Germinal center (tissue), 1 donor: Measurements from ENCODE around the gene FBXW4.
A peak's percentile ranks its signal among the peaks of the same experiment; 100 is the strongest.
"Not testable (repeated sequence)": the region's sequence is repeated elsewhere in the genome, so short reads cannot be mapped to it uniquely, and the experiment has no call there.

ENCODE experiments used
- DNase-seq: peaks from one replicate; pipeline ENCODE4 v3.0.0; 2012; ENCODE audit warnings: mixed read lengths, low spot score

Gene FBXW4

DNA sequence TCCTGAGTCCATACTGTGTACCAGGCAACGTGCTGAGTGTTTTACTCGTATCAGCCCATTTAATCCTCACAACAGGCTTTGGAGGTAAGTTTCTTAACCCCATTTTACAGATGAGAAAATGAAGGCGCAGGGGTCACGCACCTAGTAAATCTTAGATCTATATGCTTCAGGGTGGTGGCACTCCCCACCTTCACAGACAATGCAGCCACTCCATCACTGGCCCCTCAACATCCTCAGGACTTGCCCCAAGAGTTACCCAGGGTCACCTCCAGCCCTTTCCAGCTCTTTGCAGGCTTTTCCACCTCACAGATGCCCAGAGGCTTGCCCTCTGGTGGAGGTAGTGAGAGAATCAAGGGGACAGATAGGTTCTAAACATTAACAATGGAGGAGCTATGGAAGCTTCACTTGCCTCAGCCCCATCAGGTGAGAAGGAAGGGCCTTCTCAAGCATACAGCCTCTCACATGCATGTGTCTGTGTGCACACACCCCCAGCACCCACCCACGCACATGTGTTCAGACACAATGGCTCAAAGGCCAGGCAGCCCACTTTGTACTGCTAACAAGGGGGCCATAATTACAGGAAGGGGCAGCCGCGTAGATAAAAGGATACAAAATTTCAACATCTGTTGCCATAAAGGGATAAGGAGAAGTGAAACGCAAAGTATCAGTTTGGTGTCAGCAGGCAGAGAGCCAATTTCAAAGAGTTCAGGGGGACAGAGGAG lies 77.7 kb downstream of the FBXW4 start:
- peak; percentile 53 for DNase-seq

DNA sequence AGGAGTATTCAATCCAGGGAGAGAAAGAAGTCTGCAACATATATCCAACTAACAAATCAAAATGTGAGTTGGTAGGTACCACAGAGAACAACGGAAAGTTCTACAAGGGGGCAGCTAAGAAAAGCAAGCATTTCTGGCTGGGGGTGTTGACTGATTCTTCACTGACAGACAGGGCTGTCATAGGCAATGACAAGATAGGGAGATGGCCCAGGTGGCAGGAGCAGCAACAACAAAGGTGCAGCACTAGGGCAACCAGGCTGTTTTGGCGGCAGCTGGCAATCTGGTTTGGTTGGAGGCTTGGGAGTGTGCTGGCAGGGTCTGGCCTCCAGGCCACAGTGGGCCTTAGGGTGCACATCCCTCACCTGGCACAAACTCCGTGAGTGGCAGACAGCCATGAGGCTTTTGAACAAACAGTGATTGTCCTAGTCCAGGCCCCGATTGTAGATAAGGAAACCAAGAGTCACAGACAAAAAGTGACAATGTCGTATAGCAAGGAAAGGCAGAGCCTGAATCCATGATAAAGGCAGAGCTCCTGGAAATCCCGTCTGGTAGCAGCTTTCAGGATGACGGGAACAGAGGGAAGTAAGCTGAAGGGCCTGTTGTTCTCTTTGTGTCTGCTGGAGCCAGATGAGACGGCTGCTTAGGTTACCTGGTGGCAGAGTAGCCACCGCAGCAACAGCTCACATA lies 78.4 kb downstream of the FBXW4 start:
- no peak for DNase-seq

DNA sequence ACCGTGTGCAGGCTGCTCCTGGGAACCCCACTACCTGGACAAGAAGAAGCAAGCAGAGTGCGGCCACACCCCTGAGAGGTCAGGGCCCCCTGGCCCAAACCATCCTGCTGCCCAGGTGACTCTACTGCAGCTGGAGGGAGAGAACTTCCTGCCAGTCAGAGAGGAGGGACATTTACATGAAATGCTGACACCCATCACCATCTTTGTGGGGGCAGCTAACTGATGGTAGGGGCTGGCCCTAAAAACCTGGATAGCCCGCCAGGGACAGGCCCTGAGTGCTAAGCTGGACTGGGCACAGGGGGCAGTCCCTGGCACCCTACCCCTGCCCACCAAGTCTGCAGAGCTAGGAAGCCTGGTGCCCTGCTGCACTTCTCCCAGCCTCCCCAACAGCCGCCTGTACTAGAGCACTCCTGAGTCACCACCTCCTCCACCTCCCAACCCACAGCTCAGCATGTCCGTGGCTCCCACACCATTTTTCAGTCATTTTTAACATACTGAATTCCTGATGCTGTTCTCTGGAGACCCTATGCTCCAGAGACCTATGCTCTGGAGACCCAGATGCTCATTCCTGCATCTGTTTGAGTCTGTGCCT lies 79.3 kb downstream of the FBXW4 start:
- DNase-seq = no peak

DNA sequence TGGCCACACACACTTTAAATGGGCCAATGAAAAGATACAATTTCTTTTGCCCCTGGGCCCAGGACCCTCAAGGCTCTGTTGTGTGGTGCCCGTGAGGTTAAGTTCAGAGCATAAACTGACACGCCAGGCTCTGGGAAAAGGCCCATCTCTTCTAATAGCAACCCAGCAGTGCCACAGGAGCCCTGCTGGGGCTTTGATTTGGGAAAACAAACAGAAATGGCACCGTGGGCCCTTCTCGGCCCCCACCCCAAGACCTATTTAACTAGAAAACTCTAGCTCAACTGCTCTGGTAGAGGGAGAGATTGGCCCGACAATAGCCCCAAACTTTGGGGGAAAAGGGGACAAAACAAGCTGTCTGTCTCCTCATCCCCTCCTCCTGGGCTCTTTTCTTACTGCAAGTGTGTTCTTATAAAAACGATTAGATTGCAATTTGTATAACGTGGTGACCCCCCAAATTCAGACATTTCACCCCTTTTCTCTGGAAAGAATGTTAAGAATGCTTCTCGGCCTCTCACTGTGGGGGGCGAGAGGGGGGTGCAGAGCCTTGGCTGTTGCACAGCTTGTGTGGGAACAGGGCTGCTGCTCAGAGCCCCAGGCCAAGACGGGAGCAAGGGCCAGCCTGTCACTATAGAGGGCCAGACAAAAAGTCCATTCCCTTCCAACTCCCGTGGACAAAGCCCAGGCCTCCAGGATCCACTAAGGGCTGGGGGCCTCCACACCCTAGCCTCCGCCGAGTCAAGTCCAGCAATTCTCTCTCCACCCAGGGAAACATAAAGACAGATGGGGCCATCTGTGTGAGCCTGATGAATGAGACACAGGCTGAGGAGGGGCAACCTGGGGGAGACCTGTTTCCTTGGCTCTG lies 80.1 kb downstream of the FBXW4 start:
- no peak for DNase-seq

DNA sequence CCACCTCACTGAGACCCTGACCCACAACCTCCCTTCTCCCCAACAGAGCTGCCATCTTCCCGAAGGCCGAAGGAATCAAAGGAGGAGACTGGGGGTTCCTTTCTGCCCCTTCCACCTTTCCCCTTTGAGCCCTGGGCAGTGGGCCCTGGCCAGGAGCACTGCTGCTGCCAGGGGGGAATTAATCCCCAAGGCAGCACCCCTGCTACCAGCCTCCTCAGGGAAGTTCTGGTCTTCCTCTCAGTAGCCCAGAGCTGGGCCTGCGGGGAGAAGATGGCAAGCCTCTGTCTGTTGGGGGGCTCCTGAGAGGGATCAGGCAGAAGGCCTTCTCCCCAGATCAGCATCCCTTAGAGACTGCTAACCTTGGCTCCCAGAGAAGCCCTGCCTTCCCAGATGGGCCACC lies 81.3 kb downstream of the FBXW4 start:
- DNase-seq = no peak

DNA sequence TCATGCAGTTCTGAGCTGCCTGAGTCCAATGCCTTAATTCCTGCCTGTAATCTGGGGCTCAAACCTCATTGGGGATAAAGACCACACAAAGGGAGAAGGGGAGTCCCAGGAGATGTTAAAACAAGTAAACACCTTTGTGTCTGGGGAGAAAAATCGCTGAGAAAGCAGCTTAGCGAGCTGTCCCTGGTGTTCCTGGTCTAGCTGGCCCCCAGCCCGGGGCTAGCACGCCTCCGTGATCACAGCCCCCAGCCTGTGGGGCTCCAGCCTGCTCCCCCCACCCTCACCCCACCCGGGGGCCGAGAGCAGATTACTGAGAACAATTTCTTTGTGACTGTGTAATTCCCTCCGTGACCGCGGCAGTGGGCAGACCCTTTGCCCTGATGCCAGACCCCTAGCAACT lies 82.1 kb downstream of the FBXW4 start:
- DNase-seq = no peak

DNA sequence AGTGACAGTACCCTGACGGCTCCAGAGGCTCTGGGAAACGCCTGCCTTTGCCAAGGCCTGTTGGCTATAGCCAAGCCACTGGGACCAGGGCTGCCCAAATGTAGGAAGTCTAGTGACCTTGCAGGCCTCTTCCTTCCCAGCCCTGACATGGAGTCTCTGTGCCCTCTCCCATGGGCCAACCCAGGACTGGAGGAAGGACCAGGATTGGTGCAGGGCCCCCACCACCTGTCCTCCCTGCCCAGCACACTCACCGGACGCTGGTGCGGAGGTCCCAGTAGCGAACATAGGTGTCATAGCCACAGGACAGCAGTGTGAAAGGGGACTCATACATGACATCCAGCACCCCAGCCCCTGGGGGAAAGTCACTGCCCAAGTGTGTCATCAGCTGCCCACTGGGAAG lies 82.9 kb downstream of the FBXW4 start:
- no peak for DNase-seq

DNA sequence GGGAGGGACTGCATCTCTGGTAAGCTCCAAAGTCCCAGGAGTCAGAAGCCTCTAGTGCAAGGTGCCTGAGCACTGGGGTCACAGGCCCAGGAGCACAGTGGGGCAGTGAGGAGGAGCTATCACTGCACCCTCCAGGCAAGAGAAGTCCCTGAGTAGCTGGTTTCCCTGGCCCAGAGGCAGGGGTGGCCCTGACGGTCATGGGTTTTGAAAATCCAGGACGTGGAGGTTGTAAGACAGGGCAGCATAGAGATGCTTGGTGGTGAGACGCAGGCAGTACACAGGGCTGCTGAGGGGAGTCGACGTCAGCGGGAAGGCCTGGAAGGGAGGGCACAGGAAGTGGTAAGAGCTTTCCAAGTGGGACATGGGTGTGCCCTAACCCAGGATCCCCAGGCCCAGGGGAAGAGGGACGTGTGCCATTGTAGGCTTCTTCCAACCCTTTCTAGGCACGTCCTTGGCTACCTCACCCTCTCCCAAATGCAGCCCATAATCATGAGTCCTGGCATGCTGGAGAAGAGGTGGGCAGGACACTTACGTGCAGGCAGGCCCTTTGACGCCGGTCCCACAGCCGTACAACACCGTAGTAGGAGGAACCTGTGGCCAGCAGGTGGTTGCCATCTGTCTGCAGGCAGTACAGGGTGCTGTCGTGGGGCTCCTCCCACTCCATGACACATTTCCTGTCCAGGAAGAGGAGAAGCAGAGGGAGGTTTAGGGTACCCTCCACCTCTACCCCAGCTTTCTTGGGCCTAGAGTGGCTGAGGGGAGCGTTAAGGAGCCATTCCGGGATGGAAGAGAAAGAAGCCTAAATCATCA lies 83.7 kb downstream of the FBXW4 start:
- no peak for DNase-seq

DNA sequence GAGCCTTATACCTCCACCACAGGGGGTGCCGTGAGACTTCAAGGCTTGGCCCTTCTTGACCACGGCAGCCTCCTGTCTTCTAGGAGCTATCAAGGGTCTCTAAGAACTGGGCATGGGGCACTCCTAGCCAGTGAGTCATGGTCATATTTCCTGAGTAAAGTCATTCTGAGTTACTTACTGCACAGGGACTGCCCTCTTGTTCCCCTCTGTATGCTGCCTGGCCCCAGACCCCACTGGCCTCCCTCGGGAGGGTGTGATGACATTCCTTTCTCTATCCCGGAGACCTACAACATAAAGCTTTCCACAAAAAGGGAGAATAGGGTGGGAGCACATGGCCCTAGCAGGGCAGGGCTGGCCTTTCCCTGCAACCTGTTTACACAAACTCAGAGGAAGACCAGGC lies 85.5 kb downstream of the FBXW4 start:
- DNase-seq = no peak

DNA sequence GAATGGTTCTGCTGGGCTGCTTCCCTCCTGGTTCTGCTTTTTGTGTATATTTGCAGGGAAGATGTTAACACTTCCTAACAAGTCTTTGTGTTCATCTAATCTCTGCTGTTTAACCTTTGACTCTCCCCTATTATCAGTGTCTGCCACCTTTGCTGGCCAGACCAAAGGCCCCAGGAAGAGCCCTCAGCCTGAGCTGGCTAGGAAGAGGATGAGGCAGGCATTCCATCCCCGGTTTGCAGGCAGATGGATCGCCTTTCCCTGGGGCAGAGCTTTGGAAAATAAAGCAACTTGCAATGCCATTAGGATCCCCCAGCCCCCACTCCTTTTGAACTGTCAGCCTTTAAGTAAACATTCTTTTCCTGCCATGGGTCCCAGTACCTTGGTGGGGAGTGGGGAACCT lies 87.8 kb downstream of the FBXW4 start:
- no peak for DNase-seq

DNA sequence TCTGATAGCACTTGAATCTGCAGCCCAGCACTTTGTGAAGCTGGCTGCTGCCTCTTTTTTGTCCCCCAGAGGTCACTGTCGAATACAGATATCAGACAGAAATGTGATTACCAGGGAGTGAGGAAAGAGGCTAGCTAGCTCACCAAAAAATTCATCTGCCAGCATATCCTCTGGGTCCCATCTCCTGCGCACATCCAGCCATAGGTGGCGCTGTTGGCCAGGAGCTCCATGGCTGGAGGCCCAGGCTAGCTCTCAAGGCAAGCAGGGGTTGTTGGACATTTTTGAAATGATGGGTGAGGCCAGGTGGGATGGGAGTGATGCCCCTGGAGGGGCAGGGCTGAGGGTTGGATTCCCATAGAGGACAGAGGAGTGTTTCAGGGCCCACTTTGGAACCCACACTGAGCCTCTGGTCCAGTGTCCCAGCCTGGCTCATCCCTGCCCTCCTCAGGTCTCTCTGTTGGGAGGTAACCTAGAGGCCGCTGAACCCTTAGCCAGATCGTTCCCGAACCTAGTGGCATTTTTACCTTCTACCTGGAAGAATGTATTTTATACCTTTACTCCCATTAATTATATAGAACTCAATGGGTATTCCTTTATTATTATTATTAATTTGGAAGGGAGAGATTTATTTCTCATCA lies 92.1 kb downstream of the FBXW4 start:
- peak; percentile 84 for DNase-seq

DNA sequence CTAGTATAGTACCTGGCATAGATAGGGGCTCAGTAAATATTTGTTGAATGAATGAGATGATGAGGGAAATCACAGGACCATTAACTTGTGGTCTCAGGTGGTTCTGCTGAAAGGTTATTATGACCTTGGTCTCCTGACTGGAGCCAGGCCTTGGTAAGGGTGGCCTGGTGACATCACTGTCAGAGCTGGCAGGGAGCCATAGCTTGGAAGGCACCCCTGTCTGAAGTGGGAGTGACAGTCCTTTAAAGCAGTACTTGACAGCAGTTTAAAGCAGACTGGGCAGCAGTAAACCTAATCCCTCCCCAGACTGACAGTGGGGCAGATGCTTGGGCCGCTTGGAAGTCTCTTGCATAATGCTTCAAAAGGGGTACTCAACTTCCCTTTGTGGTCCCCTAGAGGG lies 93.4 kb downstream of the FBXW4 start:
- DNase-seq = no peak

DNA sequence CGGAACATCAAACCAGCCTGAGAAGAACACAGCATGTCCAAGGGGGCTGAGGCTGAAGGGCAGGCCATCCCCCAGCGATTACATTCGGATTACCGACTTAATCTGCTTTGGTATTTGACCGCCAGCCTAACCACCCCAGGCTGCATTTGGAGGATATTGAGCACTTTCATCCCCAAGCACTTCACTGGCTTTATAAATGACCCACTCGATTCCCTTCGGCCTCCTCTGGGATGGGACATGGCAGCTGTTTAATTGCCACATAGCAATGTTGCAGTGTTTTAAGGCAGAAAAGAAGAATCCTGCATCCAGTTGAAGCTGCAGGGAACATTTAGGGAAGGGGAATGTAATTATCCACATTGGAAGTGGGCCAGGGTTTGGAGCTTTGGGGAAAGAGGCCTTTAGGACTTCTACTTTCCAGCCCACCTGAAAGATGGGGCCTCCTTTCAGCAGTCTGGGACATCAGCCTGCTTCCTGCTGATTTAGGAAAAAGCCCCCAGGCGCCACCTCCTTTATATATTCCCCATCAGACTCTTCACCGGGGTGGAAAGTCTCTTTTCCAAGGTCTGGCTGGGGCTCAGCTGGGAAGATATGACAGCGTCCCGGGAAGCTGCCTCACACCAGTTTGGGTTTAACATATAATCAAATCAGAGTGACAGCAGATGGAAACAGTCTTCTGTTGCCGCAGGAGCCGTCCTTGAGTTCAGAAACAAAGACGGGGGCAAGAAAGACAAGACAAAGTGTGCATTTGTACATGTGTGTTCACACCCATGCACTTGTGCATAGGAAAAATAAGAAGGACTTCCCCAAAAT lies 97.7 kb downstream of the FBXW4 start:
- DNase-seq = no peak

DNA sequence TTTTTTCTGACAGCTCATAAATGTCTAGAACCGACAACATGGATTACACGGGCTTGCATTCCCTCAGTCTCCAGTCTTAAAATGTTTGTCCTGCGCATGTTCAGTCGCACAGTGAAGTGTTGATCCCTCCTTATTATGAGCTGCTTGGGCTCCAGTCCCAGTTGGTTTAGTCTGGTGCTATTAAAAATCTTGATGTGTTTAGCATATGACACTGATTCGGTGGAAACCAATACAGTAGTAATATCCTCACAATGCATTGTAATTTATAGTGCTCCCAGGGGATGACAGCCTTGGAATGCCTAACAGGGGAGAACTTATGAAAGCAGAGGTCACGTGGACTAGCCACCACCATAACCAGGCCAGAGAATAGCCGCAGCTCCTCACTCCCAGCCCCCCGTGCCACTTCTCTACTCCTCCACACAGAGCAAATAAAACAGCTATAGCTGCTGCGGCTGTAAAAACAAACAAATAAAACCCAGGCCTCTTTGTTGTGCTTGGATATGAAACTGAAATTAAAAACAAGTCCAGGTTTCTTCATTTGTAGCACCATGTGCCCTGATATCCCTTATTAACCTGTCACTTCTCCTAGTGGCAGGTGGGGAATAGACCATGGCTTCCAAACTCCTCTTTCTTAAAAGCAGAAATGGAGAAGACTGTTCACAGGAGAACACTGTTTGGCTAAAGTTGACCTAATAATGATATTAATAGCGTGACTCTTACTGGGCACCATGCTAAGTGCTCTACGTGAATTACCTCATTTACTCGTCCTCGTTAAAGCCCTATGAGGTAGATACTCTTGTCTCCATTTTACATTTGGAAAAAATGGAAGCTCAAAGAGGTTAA lies 99.2 kb downstream of the FBXW4 start:
- no peak for DNase-seq

DNA sequence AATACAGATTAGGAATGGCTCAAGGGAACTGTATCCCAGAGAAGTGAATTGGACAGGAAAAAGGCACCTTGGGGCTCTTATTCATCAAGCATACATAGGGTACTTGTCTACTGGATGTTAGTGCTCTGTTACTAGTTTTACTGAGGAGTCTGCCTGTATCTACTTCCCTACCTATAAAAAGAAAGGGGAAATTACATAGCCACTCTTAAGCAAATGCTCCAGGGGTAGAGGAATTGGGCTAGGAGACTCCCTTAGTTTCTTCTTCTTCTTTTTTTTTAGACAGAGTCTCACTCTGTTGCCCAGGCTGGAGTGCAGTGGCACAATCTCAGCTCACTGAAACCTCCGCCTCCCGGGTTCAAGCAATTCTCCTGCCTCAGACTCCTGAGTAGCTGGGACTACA lies 101.6 kb downstream of the FBXW4 start:
- DNase-seq = not testable (repeated sequence)

DNA sequence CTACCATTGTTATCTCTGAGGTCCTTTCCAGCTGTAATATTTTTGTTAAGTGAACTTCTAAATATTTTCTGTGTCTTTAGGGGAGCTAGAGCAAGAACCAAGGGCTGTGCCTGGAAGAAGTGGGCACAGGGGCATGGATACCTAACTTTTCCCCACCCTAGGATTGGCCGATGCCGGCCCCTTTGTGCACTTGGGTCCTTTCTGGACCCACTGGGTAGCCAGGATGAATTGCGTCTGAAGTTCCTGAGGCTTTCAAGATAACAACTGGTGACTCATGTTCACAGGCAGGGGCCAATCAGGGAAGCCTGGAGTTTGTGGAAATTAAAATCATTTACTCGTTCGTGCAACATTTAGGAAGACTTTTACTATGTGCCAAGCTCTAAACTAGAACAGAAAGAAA lies 106.1 kb downstream of the FBXW4 start:
- no peak for DNase-seq

DNA sequence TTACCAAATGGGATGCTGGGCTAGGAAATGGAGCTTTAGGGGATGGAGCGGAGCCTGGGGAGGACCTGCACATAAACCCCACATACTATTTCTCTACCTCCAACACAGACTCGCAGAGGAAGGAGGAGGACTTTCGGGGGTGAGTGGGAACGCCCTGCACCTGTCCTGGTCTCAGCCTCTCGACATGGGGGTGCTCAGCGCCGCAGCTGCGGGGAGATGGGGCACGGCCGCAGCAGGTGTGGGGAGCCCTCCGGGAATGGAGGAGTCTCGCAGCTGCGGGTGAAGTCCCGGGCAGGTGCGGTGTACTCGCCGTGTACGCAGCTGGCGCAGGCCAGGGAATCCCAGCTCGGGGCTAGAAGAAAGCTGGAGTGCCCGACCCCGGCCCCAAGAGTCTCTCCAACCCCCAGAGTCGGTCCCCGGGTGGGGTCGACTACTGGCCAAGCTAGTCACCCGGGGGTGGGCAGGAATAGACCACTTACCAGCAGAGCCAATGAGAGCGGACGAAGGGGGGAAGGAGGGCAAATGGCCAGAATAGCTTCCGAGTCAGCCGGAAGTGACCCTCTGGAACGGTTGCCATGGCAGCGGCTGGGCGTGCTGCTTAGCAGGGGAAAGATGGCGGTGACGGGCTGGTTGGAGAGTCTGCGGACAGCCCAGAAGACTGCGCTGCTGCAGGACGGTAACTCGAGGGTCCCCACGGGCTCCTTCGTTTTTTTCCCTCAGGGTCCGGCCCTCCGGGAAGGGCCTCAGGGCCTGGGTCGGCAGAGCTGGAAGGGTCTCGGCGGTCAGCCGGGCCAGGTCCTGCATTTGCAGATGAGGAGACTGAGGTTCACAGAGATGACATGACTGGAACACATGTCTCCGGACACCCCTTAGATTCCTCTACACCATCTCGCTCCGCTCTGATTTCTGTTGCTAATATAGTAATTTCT lies 107.0 kb downstream of the FBXW4 start, which contains the start of the genes DPCD and POLL:
Gene DPCD, plus strand, starts transcription at position 597 of the 929 bp plus-strand sequence. Its CDS starts 16 bp downstream, at position 613.
Gene POLL, minus strand, starts transcription at position 533 of the 929 bp plus-strand sequence. CDS start 897 bp downstream, outside the sequence.
- DNase-seq = peak; percentile 91

DNA sequence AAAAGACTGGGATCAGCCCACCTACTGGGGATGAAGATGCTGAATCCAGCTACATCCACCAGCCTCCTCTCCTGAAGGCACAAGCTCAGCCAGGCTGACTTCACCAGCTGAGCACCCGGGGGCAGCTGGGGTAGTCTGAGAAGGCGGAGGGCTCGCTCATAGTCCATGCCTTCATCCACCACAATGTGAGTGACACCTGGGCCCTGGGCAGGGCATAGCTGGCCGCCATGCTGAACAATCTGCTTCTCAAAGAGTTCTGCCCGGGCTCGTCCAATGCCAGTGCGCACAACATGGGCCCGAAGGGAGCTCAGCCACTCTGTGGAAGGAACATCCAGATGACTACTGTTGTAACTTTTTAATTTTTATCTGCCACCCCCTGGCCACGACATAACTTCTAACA lies 109.1 kb downstream of the FBXW4 start:
- no peak for DNase-seq
